ENCODE measurements around the gene NXPH1.

- TF ChIP-seq EP300 (IDR thresholded peaks at IDR 0.05) (no peak), CTCF (IDR thresholded peaks at IDR 0.05) (no peak), POLR2A (IDR thresholded peaks at IDR 0.05) (no peak)
Measured at GRCh38 chr7:8440670-8441069, 7.3 kb downstream of the NXPH1 start.

Measured in sigmoid colon (tissue), 4 donors.